Measurements from ENCODE around the gene CCM2L. TPM values are rescaled to one million over a fixed set of nuclear protein-coding genes. Genes with fewer than 3 reads are reported as not detected.
A peak's percentile ranks its signal among the peaks of the same experiment; 100 is the strongest.

Gene CCM2L
- polyA plus RNA-seq, 2 of the 4 experiments (the other 2 are of a cell fraction), result 0.05 to 0.18 TPM

DNA sequence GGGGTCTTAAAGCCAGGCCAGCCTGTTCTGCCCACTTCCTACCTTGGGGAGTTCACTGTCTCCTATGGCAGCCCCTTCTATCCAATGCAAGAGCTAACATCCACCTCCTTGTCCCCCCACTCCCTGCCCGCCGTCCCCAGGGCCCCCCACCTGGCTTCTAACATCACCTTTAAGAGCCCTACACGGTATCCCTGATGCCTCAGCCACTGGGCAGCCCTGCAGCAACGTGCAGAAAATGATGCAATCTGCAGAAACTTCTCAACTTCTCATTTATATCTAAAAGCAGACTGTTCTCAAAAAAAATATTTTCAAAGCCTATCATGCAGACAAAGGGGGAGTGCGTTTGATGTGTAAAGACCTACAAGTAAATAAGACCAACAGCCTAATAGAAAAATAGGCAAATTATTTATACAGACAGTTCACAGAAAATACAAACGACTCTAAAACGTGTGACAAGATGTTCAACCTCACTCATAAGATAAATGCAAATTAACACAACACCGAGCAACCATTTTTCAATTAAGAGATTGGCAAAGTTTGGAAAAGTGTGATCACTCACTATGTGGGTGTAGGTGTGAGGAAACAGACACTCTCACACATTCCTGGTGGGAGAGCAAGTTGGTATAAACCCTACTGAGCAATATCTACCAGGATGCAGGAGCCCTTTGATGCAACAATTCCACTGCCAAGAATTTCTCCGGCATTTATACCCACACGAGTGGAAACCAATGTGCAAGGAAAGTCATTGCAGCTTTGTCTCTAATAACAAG is 26.7 kb downstream of the CCM2L start:
- peaks cover 16% of the 10 kb centered on the region; the same call in 1 of the 3 replicates for H3K4me1 ChIP-seq
- WGBS (ENCODE audit: missing lambda C conversion rate), result 13% methylated on average over 8 of the region's 10 CpGs
- no peak overlapping the region; the same call in 2 of the 3 replicates for H3K4me3 ChIP-seq
- ChIA-PET CTCF (interaction anchor here (0.9 to 10.4 kb wide), 6 partner anchors 11 to 213 kb away, joined by 4 to 193 read pairs (median 14); no protein-coding TSS in a partner anchor), POLR2A (no interaction called here)
- no peak for ATAC-seq
- peak overlapping the region; percentile 45; the same call in 2 of the 3 replicates for H3K4me2 ChIP-seq
- H3K27ac ChIP-seq, result peak overlapping the region; percentile 63 to 74; a peak in 5 of 6 replicates
- DNase-seq (ENCODE audit: low read depth in 1 of 2, low spot score in 1 of 2), result no peak
- no peak for FAIRE-seq
- TF ChIP-seq CEBPB (IDR thresholded peaks at IDR 0.05) (0 out of 4 replicates have a peak, but pooled peaks of 1 of the 2 experiments have one; percentile 12), POLR2A (IDR thresholded peaks at IDR 0.05; ENCODE audit: low read length) (no peak), PHF8 (IDR thresholded peaks at IDR 0.05; ENCODE audit: borderline replicate concordance, low read depth) (0 out of 2 replicates have a peak, but pooled peaks have one; percentile 20)
- no peaks in the 10 kb centered on the region for H3K9me3 ChIP-seq

DNA sequence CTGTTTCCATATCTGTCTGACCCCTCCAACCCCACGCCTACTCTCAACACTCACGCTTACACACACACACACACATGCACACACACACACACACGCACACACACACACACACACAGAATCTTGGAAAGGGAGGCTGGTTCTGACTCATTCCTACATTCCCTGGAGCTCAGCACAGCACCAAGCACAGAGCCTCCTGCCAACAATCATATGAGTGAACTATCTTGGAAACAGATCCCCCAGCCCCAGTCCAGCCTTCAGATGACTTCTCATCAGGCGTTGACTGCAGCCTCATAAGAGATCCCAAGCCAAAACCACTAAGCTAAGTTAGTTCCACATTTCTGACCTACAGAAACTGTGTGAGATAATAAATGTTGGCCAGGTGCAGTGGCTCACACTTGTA is 27.7 kb downstream of the CCM2L start:
- H3K4me2 ChIP-seq, result no peak overlapping the region; the same call in 2 of the 3 replicates
- DNase-seq (ENCODE audit: low read depth in 1 of 2, low spot score in 1 of 2) (peak in 1 of 2 experiments; percentile 23), FAIRE-seq (no peak), ATAC-seq (peak in 1 of 2 experiments; percentile 22; a peak in 1 of 6 replicates)
- H3K9me3 ChIP-seq, result no peaks in the 10 kb centered on the region
- ChIA-PET POLR2A (no interaction called here), CTCF (interaction anchor here (0.9 kb wide), 1 partner anchor 191 kb away, joined by 4 read pairs; no protein-coding TSS in a partner anchor)
- 22% methylated on average over 4 of the region's 4 CpGs for WGBS (ENCODE audit: missing lambda C conversion rate)
- H3K4me1 ChIP-seq, result peaks cover 16% of the 10 kb centered on the region; the same call in 1 of the 3 replicates
- no peak overlapping the region for H3K4me3 ChIP-seq
- no peak overlapping the region for H3K27ac ChIP-seq
- TF ChIP-seq ZC3H11A (IDR thresholded peaks at IDR 0.05) (no peak), KDM5A (IDR thresholded peaks at IDR 0.05) (no peak), EP300 (IDR thresholded peaks at IDR 0.05) (no peak), EHF (CRISPR knock-in tag; IDR thresholded peaks at IDR 0.05) (no peak), RAD21 (conservative IDR thresholded peaks at IDR 0.05 in 1 of 2, IDR thresholded peaks at IDR 0.05 in 1 of 2) (no peak), JUNB (IDR thresholded peaks at IDR 0.05) (no peak), HDAC2 (IDR thresholded peaks at IDR 0.05) (no peak), TFCP2L1 (CRISPR knock-in tag; IDR thresholded peaks at IDR 0.05) (no peak), TP53 (CRISPR knock-in tag; IDR thresholded peaks at IDR 0.05) (no peak), MAFK (IDR thresholded peaks at IDR 0.05; ENCODE audit: partially characterized antibody) (no peak), ESRRA (IDR thresholded peaks at IDR 0.05; ENCODE audit: borderline replicate concordance, low read length) (no peak)
- TF ChIP-seq, protein P1, sequence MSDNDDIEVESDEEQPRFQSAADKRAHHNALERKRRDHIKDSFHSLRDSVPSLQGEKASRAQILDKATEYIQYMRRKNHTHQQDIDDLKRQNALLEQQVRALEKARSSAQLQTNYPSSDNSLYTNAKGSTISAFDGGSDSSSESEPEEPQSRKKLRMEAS (IDR thresholded peaks at IDR 0.05), result no peak
- TF ChIP-seq, protein P2, sequence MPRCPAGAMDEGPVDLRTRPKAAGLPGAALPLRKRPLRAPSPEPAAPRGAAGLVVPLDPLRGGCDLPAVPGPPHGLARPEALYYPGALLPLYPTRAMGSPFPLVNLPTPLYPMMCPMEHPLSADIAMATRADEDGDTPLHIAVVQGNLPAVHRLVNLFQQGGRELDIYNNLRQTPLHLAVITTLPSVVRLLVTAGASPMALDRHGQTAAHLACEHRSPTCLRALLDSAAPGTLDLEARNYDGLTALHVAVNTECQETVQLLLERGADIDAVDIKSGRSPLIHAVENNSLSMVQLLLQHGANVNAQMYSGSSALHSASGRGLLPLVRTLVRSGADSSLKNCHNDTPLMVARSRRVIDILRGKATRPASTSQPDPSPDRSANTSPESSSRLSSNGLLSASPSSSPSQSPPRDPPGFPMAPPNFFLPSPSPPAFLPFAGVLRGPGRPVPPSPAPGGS (IDR thresholded peaks at IDR 0.05), result no peak
- TF ChIP-seq, protein P3, sequence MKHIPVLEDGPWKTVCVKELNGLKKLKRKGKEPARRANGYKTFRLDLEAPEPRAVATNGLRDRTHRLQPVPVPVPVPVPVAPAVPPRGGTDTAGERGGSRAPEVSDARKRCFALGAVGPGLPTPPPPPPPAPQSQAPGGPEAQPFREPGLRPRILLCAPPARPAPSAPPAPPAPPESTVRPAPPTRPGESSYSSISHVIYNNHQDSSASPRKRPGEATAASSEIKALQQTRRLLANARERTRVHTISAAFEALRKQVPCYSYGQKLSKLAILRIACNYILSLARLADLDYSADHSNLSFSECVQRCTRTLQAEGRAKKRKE (CRISPR knock-in tag; IDR thresholded peaks at IDR 0.05; ENCODE audit: low read depth), result no peak
- TF ChIP-seq, protein P4, sequence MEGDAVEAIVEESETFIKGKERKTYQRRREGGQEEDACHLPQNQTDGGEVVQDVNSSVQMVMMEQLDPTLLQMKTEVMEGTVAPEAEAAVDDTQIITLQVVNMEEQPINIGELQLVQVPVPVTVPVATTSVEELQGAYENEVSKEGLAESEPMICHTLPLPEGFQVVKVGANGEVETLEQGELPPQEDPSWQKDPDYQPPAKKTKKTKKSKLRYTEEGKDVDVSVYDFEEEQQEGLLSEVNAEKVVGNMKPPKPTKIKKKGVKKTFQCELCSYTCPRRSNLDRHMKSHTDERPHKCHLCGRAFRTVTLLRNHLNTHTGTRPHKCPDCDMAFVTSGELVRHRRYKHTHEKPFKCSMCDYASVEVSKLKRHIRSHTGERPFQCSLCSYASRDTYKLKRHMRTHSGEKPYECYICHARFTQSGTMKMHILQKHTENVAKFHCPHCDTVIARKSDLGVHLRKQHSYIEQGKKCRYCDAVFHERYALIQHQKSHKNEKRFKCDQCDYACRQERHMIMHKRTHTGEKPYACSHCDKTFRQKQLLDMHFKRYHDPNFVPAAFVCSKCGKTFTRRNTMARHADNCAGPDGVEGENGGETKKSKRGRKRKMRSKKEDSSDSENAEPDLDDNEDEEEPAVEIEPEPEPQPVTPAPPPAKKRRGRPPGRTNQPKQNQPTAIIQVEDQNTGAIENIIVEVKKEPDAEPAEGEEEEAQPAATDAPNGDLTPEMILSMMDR (IDR thresholded peaks at IDR 0.05), result no peak
